Heart left ventricle (tissue), 16 donors: Measurements from ENCODE around the gene EEF1AKMT4. TPM values are rescaled to one million over a fixed set of nuclear protein-coding genes. Genes with fewer than 3 reads are reported as not detected.
A peak's percentile ranks its signal among the peaks of the same experiment; 100 is the strongest.

Source experiments
- ATAC-seq, 4 donors: fragments of 200-7000 bp; cut with Tn5 transposase; one replicate each; pipeline ENCODE4 v1.9.1; 2020 to 2022; ENCODE audit warnings: moderate library complexity in 4 of 4, mild to moderate bottlenecking in 3 of 4, moderate number of reproducible peaks in 1 of 4
- DNase-seq, 5 donors: peaks; one replicate each; pipeline ENCODE4 v3.0.0-alpha.2; 2020
- H3K27ac ChIP-seq, 12 donors: fragments of 200-600 bp; sonication (generic) in 4 of 12; one replicate each; pipeline versions ENCODE4 v1.5.0 to v1.8.0; 2016 to 2022; ENCODE audit warnings: mild to moderate bottlenecking in 2 of 12
- H3K27me3 ChIP-seq, 9 donors: fragments of 200-600 bp; sonication (generic) in 2 of 9; one replicate each; pipeline versions ENCODE4 v1.5.1 to v1.8.0; 2016 to 2022; ENCODE audit warnings: mild to moderate bottlenecking in 3 of 9
- H3K36me3 ChIP-seq, 9 donors: fragments of 200-600 bp; sonication (generic) in 2 of 9; one replicate each; pipeline versions ENCODE4 v1.5.0 to v1.8.0; 2018 to 2022; ENCODE audit warnings: mild to moderate bottlenecking in 2 of 9
- H3K4me1 ChIP-seq, 12 donors: fragments of 200-600 bp; sonication (generic) in 4 of 12; one replicate each; pipeline versions ENCODE4 v1.5.0 to v1.8.0; 2016 to 2022; ENCODE audit warnings: mild to moderate bottlenecking in 3 of 12
- H3K4me3 ChIP-seq, 12 donors: fragments of 200-600 bp; sonication (generic) in 4 of 12; one replicate each; pipeline versions ENCODE4 v1.5.0 to v1.8.0; 2017 to 2022; ENCODE audit warnings: mild to moderate bottlenecking in 9 of 12, moderate library complexity in 4 of 12
- H3K9me3 ChIP-seq, 12 donors: fragments of 200-600 bp; sonication (generic) in 4 of 12; one replicate each; pipeline versions ENCODE4 v1.5.0 to v1.8.0; 2016 to 2022; ENCODE audit warnings: mild to moderate bottlenecking in 1 of 12
- CTCF ChIP-seq, 12 donors: fragments of 200-600 bp; sonication (generic) in 4 of 12; IDR thresholded peaks; one replicate each; pipeline versions ENCODE4 v1.5.0 to v1.8.0; 2018 to 2022; ENCODE audit warnings: antibody characterized with exemption in 12 of 12, mild to moderate bottlenecking in 5 of 12
- POLR2A ChIP-seq, 2 donors: fragments of 450-650 bp; IDR thresholded peaks; one replicate each; pipeline ENCODE4 v1.6.1; 2017; ENCODE audit warnings: antibody characterized with exemption in 2 of 2, mild to moderate bottlenecking in 2 of 2, moderate library complexity in 2 of 2
- WGBS, 4 donors: extraction: QIAGEN DNeasy Blood & Tissue Kit in 2 of 4; methylation state at CpG; one replicate each; pipeline versions ENCODE4 v1.1.5 to v1.1.7; 2013 to 2018; 5-methylcytosine and 5-hydroxymethylcytosine counted together
- intact Hi-C, 10 donors: fragments of 100-400 bp; cut with DNase I; formaldehyde crosslinking; loops; one replicate each; pipeline versions ENCODE4 v1.11.1 to v1.14.2; 2022
- polyA plus RNA-seq, 2 donors: library from polyadenylated mRNA; stranded (reverse); fragments of 200-250 nt; gene quantifications; one replicate each; pipeline ENCODE4 v1.2.3, GENCODE V29; 2013
- total RNA-seq, 9 donors: library from RNA; depleted of rRNA in 2 of 9; stranded (reverse); fragments of >200 nt in 2 of 9; fragmentation: NEBNext Ultra II Directional in 3 of 9; extraction: Animal tissue kit (Norgen Biotek cat#: 25700) in 3 of 9; gene quantifications; one replicate each; pipeline versions ENCODE4 v1.1.0 to v1.2.4, GENCODE V29; 2016 to 2023
- donor health status: ischemic (EF 13 %, LVEDD 7.1; RV severe dilation, severe dysfunction).
- donor health status: healthy with polysubstance abuse.
- donor health status: DM: no; HTN: yes; CAD: no.
- donor health status: DM: no; HTN: no; CAD: no.
- donor health status: ischemic (EF 25% LVEDD 6.9; RV normal size, moderate dysfunction).
- donor health status: ischemic (EF 25% LVEDD 5.7; RV mildly dilated, moderate dysfunction).
- donor health status: healthy.
- donor health status: DM: yes; HTN: yes; CAD: no.
- donor health status: ischemic (EF 35%, LVEDD 5.7; RV mildly dilated, moderate dysfunction).
- donor health status: nonischemic (EF 11% LVEDD 7.7; RV severe dilation, severe dysfunction).
- donor health status: DM: yes; HTN: yes; CAD: no.
- donor health status: PGD.
- donor health status: ischemic (EF 29% LVEDD 5.4; RV normal size, mild dysfunction).
- donor health status: nonischemic (EF 23%, LVEDD 6.1; RV moderate dilation, normal function).

EEF1AKMT4 gene
- total and polyA plus RNA-seq, 11 donors, result 0.66 to 16.7 (median 2.1) TPM

GRCh38 chr3:184229394-184230080, 19.9 kb upstream of the EEF1AKMT4 start, which contains the start of gene VWA5B2:
TSS of gene VWA5B2 (plus strand) at chr3:184229585. CDS start at chr3:184230529, 944 bp downstream.
- TF ChIP-seq CTCF (IDR thresholded peaks at IDR 0.05), result peak in 8 of 12 donors; percentile 8 to 38 (median 17)
- no peak for TF ChIP-seq POLR2A (IDR thresholded peaks at IDR 0.05)
- Histone ChIP-seq H3K4me1 (peaks cover 0 to 22% (median 12%) of the 10 kb centered on the region in 12 donors), H3K36me3 (no peaks in the 10 kb centered on the region), H3K9me3 (no peaks in the 10 kb centered on the region), H3K27ac (no peak within 1 kb of the TSS), H3K27me3 (peaks cover 20 to 69% (median 32%) of the 10 kb centered on the region in 9 donors), H3K4me3 (peak within 1 kb of the TSS; percentile 19 to 67 (median 54))
- DNase-seq, result peak; percentile 53 to 83 (median 59)
- ATAC-seq, result peak in 3 of 4 donors; percentile 85 to 92 (median 86)
- 0 to 3% (median 1%) methylated on average over 23 to 66 of the region's 66 CpGs for WGBS, 4 donors
- intact Hi-C loops, result no loop called here

GRCh38 chr3:184230081-184230602, 19.3 kb upstream of the EEF1AKMT4 start:
- H3K27me3 ChIP-seq, result peaks cover 20 to 69% (median 32%) of the 10 kb centered on the region in 9 donors
- DNase-seq (no peak), ATAC-seq (no peak)
- H3K36me3 ChIP-seq, result no peaks in the 10 kb centered on the region
- H3K27ac ChIP-seq, result no peak overlapping the region
- WGBS, 4 donors, result 0 to 1% (median 1%) methylated on average over 15 to 61 of the region's 61 CpGs
- H3K4me1 ChIP-seq, result peaks cover 0 to 22% (median 12%) of the 10 kb centered on the region in 12 donors
- H3K9me3 ChIP-seq, result no peaks in the 10 kb centered on the region
- TF ChIP-seq CTCF (IDR thresholded peaks at IDR 0.05), result no peak
- TF ChIP-seq POLR2A (IDR thresholded peaks at IDR 0.05), result no peak
- intact Hi-C loops, result no loop called here
- H3K4me3 ChIP-seq, result peak overlapping the region; percentile 19 to 67 (median 54)

GRCh38 chr3:184230603-184231528, 18.6 kb upstream of the EEF1AKMT4 start:
- TF ChIP-seq CTCF (IDR thresholded peaks at IDR 0.05), result no peak
- no peak for TF ChIP-seq POLR2A (IDR thresholded peaks at IDR 0.05)
- ATAC-seq, result no peak
- intact Hi-C loops, result no loop called here

More at GRCh38 chr3:184230603-184231528, 18.6 kb upstream of the EEF1AKMT4 start:
- no peaks in the 10 kb centered on the region for H3K36me3 ChIP-seq
- peaks cover 0 to 22% (median 12%) of the 10 kb centered on the region in 12 donors for H3K4me1 ChIP-seq
- no peaks in the 10 kb centered on the region for H3K9me3 ChIP-seq
- 4 to 25% (median 10%) methylated on average over 16 to 79 of the region's 79 CpGs for WGBS, 4 donors
- DNase-seq, result no peak
- H3K27ac ChIP-seq, result no peak overlapping the region
- H3K27me3 ChIP-seq, result peaks cover 20 to 66% (median 32%) of the 10 kb centered on the region in 9 donors
- peak overlapping the region; percentile 19 to 67 (median 54) for H3K4me3 ChIP-seq
